ENCODE results near the gene EVA1C.
"Not testable (repeated sequence)": the region's sequence is repeated elsewhere in the genome, so short reads cannot be mapped to it uniquely, and the experiment has no call there.

Gene EVA1C

GRCh38 chr21:32452641-32453040 lies 40.1 kb downstream of the EVA1C start:
- H3K36me3 Mint-ChIP-seq (ENCODE audit: low read depth) = peaks cover 45% of the 10 kb centered on the region
- DNase-seq = no peak
- no peak overlapping the region for H3K27ac Mint-ChIP-seq
- H3K4me3 Mint-ChIP-seq = no peak overlapping the region
- no peaks in the 10 kb centered on the region for H3K27me3 Mint-ChIP-seq
- no peaks in the 10 kb centered on the region for H3K4me1 Mint-ChIP-seq (ENCODE audit: low read depth)
- no peaks in the 10 kb centered on the region for H3K9me3 Mint-ChIP-seq

- Mint-ChIP-seq H3K27ac (no peak overlapping the region), H3K4me1 (ENCODE audit: low read depth) (no peaks in the 10 kb centered on the region), H3K27me3 (no peaks in the 10 kb centered on the region), H3K36me3 (ENCODE audit: low read depth) (peaks cover 70% of the 10 kb centered on the region), H3K4me3 (no peak overlapping the region), H3K9me3 (no peaks in the 10 kb centered on the region)
- DNase-seq = no peak
These were observed 43.0 kb downstream of the EVA1C start for GRCh38 chr21:32455548-32455947.

- Mint-ChIP-seq H3K9me3 (no peaks in the 10 kb centered on the region), H3K27ac (no peak overlapping the region), H3K36me3 (ENCODE audit: low read depth) (peaks cover 73% of the 10 kb centered on the region), H3K4me1 (ENCODE audit: low read depth) (no peaks in the 10 kb centered on the region), H3K27me3 (no peaks in the 10 kb centered on the region), H3K4me3 (no peak overlapping the region)
- no peak for DNase-seq
These were observed 44.0 kb downstream of the EVA1C start for GRCh38 chr21:32456497-32456918.

GRCh38 chr21:32457360-32457840 lies 44.9 kb downstream of the EVA1C start:
- peaks cover 73% of the 10 kb centered on the region for H3K36me3 Mint-ChIP-seq (ENCODE audit: low read depth)
- no peak for DNase-seq
- no peaks in the 10 kb centered on the region for H3K9me3 Mint-ChIP-seq
- no peaks in the 10 kb centered on the region for H3K4me1 Mint-ChIP-seq (ENCODE audit: low read depth)
- H3K4me3 Mint-ChIP-seq = no peak overlapping the region
- no peak overlapping the region for H3K27ac Mint-ChIP-seq
- H3K27me3 Mint-ChIP-seq = no peaks in the 10 kb centered on the region

- Mint-ChIP-seq H3K4me1 (ENCODE audit: low read depth) (no peaks in the 10 kb centered on the region), H3K27ac (no peak overlapping the region), H3K27me3 (no peaks in the 10 kb centered on the region), H3K4me3 (no peak overlapping the region), H3K36me3 (ENCODE audit: low read depth) (peaks cover 79% of the 10 kb centered on the region), H3K9me3 (no peaks in the 10 kb centered on the region)
- no peak for DNase-seq
These were observed 45.5 kb downstream of the EVA1C start for GRCh38 chr21:32457962-32458361.

GRCh38 chr21:32459972-32460371 lies 47.5 kb downstream of the EVA1C start:
- Mint-ChIP-seq H3K36me3 (ENCODE audit: low read depth) (peaks cover 77% of the 10 kb centered on the region), H3K4me3 (no peak overlapping the region)

GRCh38 chr21:32461503-32461902 lies 49.0 kb downstream of the EVA1C start:
- H3K4me1 Mint-ChIP-seq (ENCODE audit: low read depth) = peaks cover 4% of the 10 kb centered on the region
- H3K27me3 Mint-ChIP-seq = no peaks in the 10 kb centered on the region
- peaks cover 69% of the 10 kb centered on the region for H3K36me3 Mint-ChIP-seq (ENCODE audit: low read depth)
- DNase-seq = no peak
- H3K27ac Mint-ChIP-seq = no peak overlapping the region
- no peaks in the 10 kb centered on the region for H3K9me3 Mint-ChIP-seq
- H3K4me3 Mint-ChIP-seq = no peak overlapping the region

More at GRCh38 chr21:32459972-32460371, 47.5 kb downstream of the EVA1C start:
- no peak for DNase-seq
- Mint-ChIP-seq H3K27me3 (no peaks in the 10 kb centered on the region), H3K27ac (no peak overlapping the region), H3K9me3 (no peaks in the 10 kb centered on the region), H3K4me1 (ENCODE audit: low read depth) (peaks cover 4% of the 10 kb centered on the region)

GRCh38 chr21:32462564-32462963 lies 50.1 kb downstream of the EVA1C start:
- not testable (repeated sequence) for H3K9me3 Mint-ChIP-seq; H3K27ac Mint-ChIP-seq; H3K4me3 Mint-ChIP-seq; H3K4me1 Mint-ChIP-seq (ENCODE audit: low read depth); H3K27me3 Mint-ChIP-seq; DNase-seq
- H3K36me3 Mint-ChIP-seq (ENCODE audit: low read depth) = peaks cover 67% of the 10 kb centered on the region

- H3K9me3 Mint-ChIP-seq = no peaks in the 10 kb centered on the region
- DNase-seq = no peak
- peaks cover 4% of the 10 kb centered on the region for H3K4me1 Mint-ChIP-seq (ENCODE audit: low read depth)
- H3K27ac Mint-ChIP-seq = no peak overlapping the region
- no peaks in the 10 kb centered on the region for H3K27me3 Mint-ChIP-seq
- H3K4me3 Mint-ChIP-seq = no peak overlapping the region
- peaks cover 61% of the 10 kb centered on the region for H3K36me3 Mint-ChIP-seq (ENCODE audit: low read depth)
These were observed 50.9 kb downstream of the EVA1C start for GRCh38 chr21:32463367-32463766.

GRCh38 chr21:32463889-32464300 lies 51.4 kb downstream of the EVA1C start:
- peaks cover 4% of the 10 kb centered on the region for H3K4me1 Mint-ChIP-seq (ENCODE audit: low read depth)
- no peaks in the 10 kb centered on the region for H3K27me3 Mint-ChIP-seq

GRCh38 chr21:32467291-32467690 lies 54.8 kb downstream of the EVA1C start:
- Mint-ChIP-seq H3K27ac (no peak overlapping the region), H3K36me3 (ENCODE audit: low read depth) (peaks cover 55% of the 10 kb centered on the region), H3K4me3 (no peak overlapping the region), H3K27me3 (no peaks in the 10 kb centered on the region), H3K9me3 (no peaks in the 10 kb centered on the region), H3K4me1 (ENCODE audit: low read depth) (peaks cover 4% of the 10 kb centered on the region)
- no peak for DNase-seq

More at GRCh38 chr21:32463889-32464300, 51.4 kb downstream of the EVA1C start:
- peaks cover 63% of the 10 kb centered on the region for H3K36me3 Mint-ChIP-seq (ENCODE audit: low read depth)
- H3K4me3 Mint-ChIP-seq = no peak overlapping the region
- DNase-seq = no peak
- no peaks in the 10 kb centered on the region for H3K9me3 Mint-ChIP-seq
- no peak overlapping the region for H3K27ac Mint-ChIP-seq

- Mint-ChIP-seq H3K27ac (no peak overlapping the region), H3K4me3 (no peak overlapping the region)
- DNase-seq = no peak
These were observed 56.2 kb downstream of the EVA1C start for GRCh38 chr21:32468681-32469111.

GRCh38 chr21:32469628-32470027 lies 57.1 kb downstream of the EVA1C start:
- DNase-seq = no peak
- Mint-ChIP-seq H3K4me1 (ENCODE audit: low read depth) (no peaks in the 10 kb centered on the region), H3K27ac (no peak overlapping the region), H3K36me3 (ENCODE audit: low read depth) (peaks cover 49% of the 10 kb centered on the region), H3K4me3 (no peak overlapping the region), H3K27me3 (no peaks in the 10 kb centered on the region), H3K9me3 (no peaks in the 10 kb centered on the region)

More at GRCh38 chr21:32468681-32469111, 56.2 kb downstream of the EVA1C start:
- Mint-ChIP-seq H3K9me3 (no peaks in the 10 kb centered on the region), H3K4me1 (ENCODE audit: low read depth) (peaks cover 3% of the 10 kb centered on the region), H3K27me3 (no peaks in the 10 kb centered on the region), H3K36me3 (ENCODE audit: low read depth) (peaks cover 54% of the 10 kb centered on the region)

GRCh38 chr21:32470206-32470605 lies 57.7 kb downstream of the EVA1C start:
- H3K27ac Mint-ChIP-seq = no peak overlapping the region

GRCh38 chr21:32472890-32473765 lies 60.6 kb downstream of the EVA1C start:
- H3K27me3 Mint-ChIP-seq = no peaks in the 10 kb centered on the region

More at GRCh38 chr21:32470206-32470605, 57.7 kb downstream of the EVA1C start:
- Mint-ChIP-seq H3K4me3 (no peak overlapping the region), H3K36me3 (ENCODE audit: low read depth) (peaks cover 43% of the 10 kb centered on the region), H3K27me3 (no peaks in the 10 kb centered on the region), H3K9me3 (no peaks in the 10 kb centered on the region), H3K4me1 (ENCODE audit: low read depth) (no peaks in the 10 kb centered on the region)
- no peak for DNase-seq

More at GRCh38 chr21:32472890-32473765, 60.6 kb downstream of the EVA1C start:
- Mint-ChIP-seq H3K4me3 (no peak overlapping the region), H3K27ac (no peak overlapping the region), H3K9me3 (no peaks in the 10 kb centered on the region), H3K36me3 (ENCODE audit: low read depth) (peaks cover 48% of the 10 kb centered on the region), H3K4me1 (ENCODE audit: low read depth) (no peaks in the 10 kb centered on the region)
- no peak for DNase-seq
